Measurements from ENCODE around the gene LAMC3.

The LAMC3 gene

GRCh38 chr9:131094622-131095021 is 85.6 kb downstream of the LAMC3 start:
- no peak for DNase-seq (ENCODE audit: low spot score)
- no peak for TF ChIP-seq CTCF (IDR thresholded peaks at IDR 0.05; ENCODE audit: extremely low read depth, missing control alignments)

GRCh38 chr9:131095666-131096268 is 86.8 kb downstream of the LAMC3 start:
- no peak for TF ChIP-seq CTCF (IDR thresholded peaks at IDR 0.05; ENCODE audit: extremely low read depth, missing control alignments)
- peak; percentile 57 for DNase-seq (ENCODE audit: low spot score)

- DNase-seq (ENCODE audit: low spot score) = peak; percentile 59
- no peak for TF ChIP-seq CTCF (IDR thresholded peaks at IDR 0.05; ENCODE audit: extremely low read depth, missing control alignments)
Observed at GRCh38 chr9:131096269-131097125, 87.5 kb downstream of the LAMC3 start, which contains the start of gene AIF1L. TSS of gene AIF1L (plus strand) at chr9:131096531. CDS start at chr9:131096630, 99 bp downstream.

- no peak for TF ChIP-seq CTCF (IDR thresholded peaks at IDR 0.05; ENCODE audit: extremely low read depth, missing control alignments)
- DNase-seq (ENCODE audit: low spot score) = no peak
Observed at GRCh38 chr9:131097126-131097947, 88.4 kb downstream of the LAMC3 start.

GRCh38 chr9:131097948-131098278 is 88.9 kb downstream of the LAMC3 start:
- TF ChIP-seq CTCF (IDR thresholded peaks at IDR 0.05; ENCODE audit: extremely low read depth, missing control alignments) = no peak
- no peak for DNase-seq (ENCODE audit: low spot score)

GRCh38 chr9:131098391-131099101 is 89.6 kb downstream of the LAMC3 start:
- no peak for TF ChIP-seq CTCF (IDR thresholded peaks at IDR 0.05; ENCODE audit: extremely low read depth, missing control alignments)
- no peak for DNase-seq (ENCODE audit: low spot score)
